Kidney glomerular epithelial cell (primary cell): ENCODE measurements around the gene TSPAN32.

Experiments
- DNase-seq: peaks from one replicate; lab custom pipeline; 2025; lab: John Stamatoyannopoulos, UW

The TSPAN32 gene

DNA sequence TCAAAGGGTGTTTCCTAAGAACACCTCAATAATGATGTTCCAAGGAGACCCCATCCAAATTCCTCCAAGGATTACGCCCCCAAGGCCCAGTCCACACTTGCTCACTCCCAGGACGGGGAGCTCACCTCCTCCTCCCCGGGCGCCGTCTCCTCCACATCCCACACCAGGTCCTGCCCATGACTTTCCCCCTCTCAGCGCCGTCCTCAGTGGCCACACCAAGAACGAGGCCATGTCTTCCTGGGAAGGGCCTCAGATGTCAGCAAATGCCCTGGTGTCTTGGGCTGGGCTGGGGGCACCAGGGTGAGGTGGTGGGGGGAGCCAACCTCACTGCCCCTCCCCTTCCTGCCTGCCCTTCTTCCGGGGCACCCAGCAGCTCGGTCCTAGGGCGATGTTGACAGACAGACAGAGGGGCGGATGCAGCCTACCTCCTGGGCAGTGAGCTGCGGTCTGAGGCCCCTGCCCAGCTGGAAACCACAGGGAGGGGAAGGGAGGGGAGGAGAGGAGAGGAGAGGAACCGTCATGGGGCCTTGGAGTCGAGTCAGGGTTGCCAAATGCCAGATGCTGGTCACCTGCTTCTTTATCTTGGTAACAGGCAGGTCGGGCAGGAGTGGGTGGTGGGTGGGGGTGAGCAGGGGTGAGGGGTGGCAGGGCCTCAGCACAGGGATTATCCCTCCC is at the start of gene TSPAN32, which contains the start of gene C11orf21:
Gene TSPAN32, plus strand, starts transcription at position 383 of the 675 bp plus-strand sequence. Its CDS starts 137 bp downstream, at position 520.
Gene C11orf21, minus strand, starts transcription at position 288 of the 675 bp plus-strand sequence. Its CDS starts 110 bp downstream, at position 178.
- no peak for DNase-seq

- no peak for DNase-seq
Measured at GRCh38 chr11:2252018-2252417, 49.8 kb upstream of the TSPAN32 start.

GRCh38 chr11:2256293-2256913 is 45.4 kb upstream of the TSPAN32 start:
- DNase-seq = no peak

- DNase-seq = no peak
Measured at GRCh38 chr11:2256951-2257700, 44.7 kb upstream of the TSPAN32 start.

GRCh38 chr11:2258501-2259465 is 43.0 kb upstream of the TSPAN32 start:
- no peak for DNase-seq

- no peak for DNase-seq
Measured at GRCh38 chr11:2259466-2259830, 42.4 kb upstream of the TSPAN32 start.

GRCh38 chr11:2259897-2260451 is 41.8 kb upstream of the TSPAN32 start:
- DNase-seq = no peak

DNA sequence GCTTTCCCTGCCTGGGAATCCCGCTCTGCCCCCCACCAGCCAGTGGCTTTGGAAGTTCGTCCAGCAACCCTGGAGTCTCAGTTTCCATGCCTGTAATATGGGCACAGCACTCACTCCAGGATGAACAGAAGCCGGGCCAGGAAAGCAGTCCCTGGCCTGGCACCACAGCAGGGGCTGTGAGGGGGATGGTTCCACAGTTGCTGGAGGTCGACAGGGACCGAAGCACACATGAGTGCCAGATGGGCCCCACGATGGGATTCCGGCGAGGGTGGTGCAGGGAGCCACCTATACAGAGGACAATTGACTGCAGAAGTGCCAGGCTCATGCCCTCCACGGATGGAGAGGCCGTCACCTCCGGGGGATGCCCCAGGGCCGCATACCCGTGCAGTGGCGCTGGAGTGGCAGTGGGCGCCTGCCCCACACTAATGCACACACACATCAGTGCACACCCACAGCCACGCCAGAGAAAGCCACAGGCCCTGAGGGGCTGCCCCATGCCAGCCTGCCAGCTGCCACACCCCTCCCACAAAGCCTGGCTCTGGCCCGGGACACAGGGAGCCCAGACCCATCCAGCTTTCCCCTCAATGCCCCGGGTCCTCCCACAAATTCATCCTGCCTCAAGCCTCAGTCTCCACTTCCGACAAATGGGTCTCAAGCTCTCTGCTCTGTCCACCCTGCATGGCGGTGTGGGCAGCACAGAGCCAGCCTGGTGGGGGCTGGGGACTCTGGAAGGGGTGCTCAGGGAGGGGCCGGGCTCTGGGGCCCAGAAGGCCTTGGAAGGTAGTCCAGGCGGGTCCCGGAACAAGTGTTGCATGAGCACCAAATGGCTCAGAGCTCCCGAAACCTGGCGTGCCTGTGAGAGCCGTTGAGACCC is 41.1 kb upstream of the TSPAN32 start:
- DNase-seq = no peak

DNA sequence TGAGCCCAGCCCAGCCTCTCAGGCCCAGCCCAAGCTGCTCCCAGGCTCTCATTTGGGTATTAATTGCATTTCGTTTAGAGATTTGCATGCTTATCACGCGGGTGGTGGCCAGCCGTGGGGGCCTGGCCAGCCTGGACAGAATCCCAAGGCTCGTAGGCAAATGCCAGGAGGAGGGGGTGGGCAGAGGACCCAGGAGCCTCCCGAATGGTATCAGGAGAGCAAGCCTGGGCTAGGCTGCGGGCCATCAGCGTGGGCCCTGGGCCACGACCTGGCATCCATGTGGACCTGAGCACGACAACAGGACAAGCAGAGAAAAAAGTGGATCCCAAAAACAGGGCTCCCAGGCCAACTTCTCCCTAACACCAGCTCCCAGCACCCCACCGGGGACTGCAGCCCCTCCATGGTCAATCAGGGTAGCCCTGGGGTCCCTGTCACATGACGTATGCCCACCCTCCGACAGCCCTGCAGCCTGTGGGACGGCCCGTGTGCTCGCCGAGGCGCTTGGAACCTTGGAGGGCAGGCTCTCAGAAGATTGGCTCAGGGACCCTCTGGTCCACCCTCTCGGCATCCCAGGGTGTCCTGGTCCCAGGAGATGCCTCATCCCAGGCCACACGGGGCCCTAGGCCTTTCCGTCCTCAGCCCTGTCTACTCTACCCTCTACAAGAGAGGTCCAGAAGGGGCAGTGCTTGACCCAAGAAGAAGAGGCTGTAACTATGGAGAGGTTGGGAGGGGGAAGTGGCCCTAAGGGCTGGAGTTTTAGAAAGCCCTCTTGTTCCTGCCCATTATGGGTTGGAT is 40.2 kb upstream of the TSPAN32 start:
- no peak for DNase-seq

DNA sequence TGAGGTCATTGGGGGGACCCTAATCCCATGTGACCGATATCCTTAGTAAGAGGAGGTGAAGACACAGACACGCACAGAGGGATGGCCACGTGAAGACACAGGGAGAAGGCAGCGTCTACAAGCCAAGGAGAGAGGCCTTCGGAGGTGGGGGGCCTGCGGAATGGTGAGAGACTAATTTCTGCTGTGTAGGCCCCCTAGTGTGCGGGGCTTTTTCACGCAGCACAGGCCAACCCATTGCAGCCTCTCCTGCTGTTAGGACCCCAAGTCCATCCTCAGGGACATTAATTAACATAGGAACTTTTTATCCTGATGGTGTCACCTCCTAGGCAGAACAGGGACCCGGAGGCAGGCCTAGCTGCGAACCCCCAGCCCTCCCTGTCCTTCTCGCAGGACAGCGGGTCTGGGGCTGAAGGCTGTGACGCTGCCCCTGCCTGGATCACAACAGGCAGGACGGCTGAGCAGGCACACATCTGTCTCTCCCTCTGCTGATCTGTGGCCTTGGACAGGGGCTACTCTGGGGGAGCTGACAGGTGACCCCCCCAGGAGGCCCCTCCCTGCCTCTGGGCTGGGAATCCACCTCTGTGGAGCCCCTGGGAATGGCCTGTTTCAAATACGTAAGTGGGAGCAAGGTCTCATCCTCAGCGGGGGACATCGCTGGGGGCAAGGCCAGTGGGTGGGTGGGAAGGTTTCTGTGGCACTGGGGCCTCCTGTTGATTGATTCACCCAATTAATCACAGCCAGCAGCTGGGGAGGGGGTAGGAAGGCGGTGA is 39.3 kb upstream of the TSPAN32 start:
- DNase-seq = no peak

GRCh38 chr11:2263071-2263565 is 38.7 kb upstream of the TSPAN32 start:
- DNase-seq = no peak

DNA sequence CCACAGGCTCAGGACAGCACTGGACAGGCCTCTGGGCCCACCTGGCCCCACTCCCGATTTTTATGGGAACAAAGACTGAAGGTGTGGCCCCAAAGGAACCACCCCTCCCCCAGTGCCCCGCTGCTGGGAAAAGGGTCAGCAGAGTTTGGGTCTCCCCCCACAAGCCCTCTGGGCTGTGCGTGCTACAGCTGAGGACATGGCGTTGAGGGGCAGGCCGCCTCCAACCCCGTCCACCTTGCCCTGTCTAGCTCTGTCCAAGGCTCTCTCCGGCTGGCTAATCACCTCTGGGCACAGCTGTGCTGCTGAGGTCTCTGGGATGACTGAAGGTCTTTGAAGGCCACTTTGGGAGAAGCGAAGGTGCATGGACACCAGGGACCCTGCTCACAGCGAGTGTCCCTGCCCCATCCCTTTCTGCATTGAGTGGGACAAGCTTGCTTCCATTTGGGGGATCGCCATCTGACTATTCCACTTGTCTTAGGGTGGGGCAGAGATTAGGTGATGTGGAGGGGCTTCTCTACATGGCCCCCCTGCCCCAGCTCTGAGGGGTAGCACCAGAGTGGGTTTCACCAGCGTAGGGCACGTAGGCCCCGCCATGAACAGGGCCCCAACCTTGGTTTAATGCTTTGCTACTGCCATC is 38.0 kb upstream of the TSPAN32 start:
- DNase-seq = no peak

DNA sequence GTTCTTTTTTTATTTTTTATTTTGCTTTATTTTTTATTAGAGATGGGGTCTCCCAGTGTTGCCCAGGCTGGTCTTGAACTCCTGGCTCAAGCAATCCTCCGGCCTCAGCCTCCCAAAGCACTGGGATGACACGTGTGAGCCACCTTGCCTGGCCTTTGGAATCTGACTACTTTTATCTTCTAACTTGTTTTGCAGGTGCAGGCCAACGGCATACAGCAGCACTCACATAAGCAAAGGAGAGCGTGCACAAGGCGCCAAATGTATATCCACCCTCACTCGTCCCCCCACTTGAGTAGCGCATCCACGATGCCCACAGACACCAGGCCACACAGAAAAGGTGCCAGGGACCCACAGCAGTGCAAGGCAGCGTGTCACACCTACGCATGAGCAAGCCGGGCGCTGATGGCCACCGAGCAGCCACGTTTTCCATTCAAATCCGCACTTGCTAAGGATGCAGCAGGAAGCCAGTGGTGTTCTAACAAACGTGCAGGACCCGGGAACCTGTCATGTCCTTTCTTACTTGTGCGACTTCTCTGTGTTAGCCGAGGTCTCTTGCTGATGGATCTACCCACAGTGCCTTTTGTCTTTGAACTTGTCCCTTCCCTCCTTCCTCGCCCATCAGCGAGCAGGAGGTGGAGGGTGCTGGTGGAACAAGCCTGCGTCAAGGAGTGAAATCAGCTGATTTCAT is 37.3 kb upstream of the TSPAN32 start:
- no peak for DNase-seq

- no peak for DNase-seq
Measured at GRCh38 chr11:2265396-2265795, 36.4 kb upstream of the TSPAN32 start.

DNA sequence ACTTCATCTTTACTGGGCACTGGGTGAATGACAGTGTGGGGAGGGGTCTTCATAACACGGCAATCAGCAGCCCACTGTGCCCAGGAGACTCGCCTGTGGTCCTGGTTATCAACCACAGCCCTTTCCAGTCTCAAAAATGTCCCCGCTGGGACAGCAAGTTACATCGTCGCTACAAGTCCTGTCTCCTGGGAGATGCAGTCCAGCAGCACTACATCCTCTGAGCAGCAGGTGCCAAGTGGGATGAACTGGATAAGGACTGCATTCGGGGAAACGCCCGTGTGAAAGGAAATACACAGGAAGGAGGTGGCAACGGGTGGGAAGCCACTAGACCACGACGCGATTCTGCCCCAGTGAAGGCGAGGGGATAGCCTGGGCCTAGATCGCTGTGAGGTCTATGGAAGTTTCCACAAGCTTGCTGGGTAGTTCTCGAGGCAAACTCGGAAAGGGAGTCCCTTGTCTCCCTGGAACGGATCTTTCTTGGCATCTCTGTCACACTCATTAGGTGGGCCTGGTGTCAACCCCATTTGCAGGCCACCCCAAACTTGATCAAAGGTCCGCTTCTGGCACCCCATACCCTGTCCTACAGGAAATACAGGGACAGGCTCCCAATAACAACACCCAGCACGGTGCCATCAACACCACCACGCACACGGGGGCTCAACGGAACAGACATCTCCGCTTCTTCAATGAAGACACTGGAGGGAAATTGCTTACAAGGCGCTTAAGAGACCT is 35.8 kb upstream of the TSPAN32 start:
- no peak for DNase-seq

DNA sequence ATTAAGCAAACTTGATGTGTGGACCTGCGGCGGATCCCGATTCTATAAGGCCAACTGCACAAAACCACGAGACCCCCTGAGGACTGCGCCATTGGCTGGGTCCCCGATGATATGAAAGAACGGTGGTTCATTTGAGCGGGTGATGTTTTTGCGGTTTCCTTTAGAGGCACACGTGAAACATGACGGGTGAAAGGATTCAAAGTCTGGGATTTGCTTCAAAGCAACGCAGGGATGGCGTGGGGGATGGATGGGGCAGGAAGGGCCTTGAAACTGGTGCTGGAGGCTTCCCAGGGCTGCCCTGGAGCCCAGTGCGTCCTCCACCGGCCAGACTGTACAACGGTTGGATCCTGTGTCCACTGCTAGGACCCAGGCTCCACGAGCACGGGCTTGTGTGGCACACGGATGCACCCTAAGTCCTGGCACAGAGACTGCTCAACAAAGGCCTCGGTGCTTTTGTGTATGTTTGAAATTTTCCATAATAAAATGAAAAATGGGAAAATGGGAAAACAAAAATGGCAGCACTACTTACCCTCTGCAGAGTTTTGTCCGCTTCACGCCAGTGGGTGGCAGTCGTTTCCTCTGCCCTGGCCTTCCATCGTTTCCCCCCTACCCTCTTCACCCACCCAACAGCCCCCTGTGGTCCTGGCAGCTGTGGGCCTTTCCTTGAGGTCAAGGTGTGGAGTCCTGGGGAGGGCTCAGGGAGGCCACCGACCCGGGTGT is 35.1 kb upstream of the TSPAN32 start:
- no peak for DNase-seq
